ENCODE data around the gene NEIL3. TPM values are rescaled to one million over a fixed set of nuclear protein-coding genes. Genes with fewer than 3 reads are reported as not detected.
"Not testable (repeated sequence)": the region's sequence is repeated elsewhere in the genome, so short reads cannot be mapped to it uniquely, and the experiment has no call there.

The NEIL3 gene
- total RNA-seq, 1 experiment from 2014 or later = 4.6 TPM

DNA sequence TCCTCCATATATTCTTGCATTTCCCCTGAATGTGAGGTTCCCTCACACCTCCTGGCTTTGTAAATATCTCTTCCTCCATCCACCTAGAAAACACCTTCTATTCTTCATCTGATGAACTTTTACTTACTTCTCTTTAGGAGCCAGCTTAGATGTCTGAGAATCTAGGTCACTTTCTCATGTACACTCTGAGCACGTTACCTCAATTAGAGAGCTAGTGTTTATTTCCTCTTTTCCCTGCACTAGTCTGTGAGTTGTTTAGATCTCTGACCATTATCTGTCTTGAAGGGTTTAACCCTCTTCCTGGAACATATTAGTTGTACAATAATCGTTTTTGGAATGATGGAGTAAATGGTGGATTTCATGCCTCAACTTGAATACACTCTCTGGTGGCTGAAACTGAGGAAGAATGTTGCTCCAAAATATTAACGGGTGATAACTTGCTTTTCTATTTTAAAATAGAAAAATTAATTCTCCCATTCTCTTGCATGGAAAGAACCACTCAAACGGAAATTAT, 8.5 kb upstream of the NEIL3 start:
- DNase-seq (ENCODE audit: low spot score) = no peak

DNA sequence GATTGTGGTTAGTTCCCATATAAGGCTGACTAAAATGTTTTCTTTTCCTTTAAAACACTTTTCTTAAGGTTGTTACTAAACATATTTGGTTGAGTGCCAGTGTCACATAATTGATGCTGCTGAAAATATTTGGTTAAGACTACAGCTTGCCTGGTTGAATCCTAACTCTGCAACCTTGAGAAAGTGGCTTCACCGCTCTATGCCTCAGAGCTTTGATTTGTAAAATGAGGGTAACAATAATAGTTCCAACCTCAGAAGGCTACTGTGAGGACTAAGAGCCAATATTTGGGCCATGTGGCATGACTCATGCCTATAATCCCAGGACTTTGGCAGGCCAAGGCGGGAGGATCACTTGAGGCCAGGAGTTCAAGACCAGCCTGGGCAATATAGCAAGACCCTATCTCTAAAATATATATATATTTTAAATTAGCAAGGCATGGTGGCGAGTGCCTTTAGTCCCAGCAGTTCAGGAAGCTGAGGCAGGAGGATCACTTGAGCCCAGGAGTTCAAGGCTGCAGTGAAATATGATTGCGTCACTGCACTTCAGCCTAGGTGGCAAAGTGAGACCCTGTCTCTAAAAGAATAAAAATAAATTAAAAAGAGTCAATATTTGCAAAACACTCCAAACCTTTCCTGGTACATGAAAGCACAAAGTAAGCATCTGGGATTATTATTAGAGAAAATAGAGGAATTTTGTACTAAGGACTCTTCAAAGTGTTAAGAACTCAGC, 7.1 kb upstream of the NEIL3 start:
- no peak for DNase-seq (ENCODE audit: low spot score)

DNA sequence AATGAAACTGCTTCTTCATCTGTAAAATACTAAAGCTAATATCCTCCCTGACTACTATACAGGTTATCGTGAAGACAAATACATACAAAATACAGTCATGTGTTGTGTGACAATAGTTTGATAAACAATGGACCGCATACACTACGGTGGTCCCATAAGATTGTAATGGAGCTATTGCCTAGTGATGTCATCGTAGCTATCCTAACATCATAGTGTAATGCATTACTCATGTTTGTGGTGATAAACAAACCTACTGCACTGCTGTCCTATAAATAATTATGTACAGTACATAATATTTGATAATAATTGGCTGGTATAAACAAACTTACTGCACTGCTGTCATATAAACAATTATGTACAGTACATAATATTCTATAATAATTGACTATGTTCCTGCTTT, 5.6 kb upstream of the NEIL3 start:
- DNase-seq (ENCODE audit: low spot score) = no peak

DNA sequence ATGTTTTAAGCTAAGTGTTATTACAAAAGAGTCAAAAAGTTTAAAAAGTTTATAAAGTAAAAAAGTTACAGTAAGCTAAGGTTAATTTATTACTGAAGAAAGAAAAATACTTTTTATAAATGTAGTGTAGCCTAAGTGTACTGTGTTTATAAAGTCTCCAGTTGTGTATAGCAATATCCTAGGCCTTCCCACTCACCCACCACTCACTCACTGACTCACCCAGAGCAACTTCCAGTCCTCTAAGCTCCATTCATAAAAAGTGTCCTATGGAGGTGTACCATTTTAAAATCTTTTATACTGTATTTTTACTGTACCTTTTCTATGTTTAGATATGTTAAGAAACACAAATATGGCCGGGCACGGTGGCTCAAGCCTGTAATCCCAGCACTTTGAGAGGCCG, 4.8 kb upstream of the NEIL3 start:
- DNase-seq (ENCODE audit: low spot score) = not testable (repeated sequence)

GRCh38 chr4:177308125-177308524, 1.5 kb upstream of the NEIL3 start:
- no peak for DNase-seq (ENCODE audit: low spot score)

- DNase-seq (ENCODE audit: low spot score) = no peak
Measured at GRCh38 chr4:177308847-177309521, 690 bp upstream of the NEIL3 start.

- DNase-seq (ENCODE audit: low spot score) = no peak
Measured at GRCh38 chr4:177311589-177311988, 1.9 kb downstream of the NEIL3 start.

DNA sequence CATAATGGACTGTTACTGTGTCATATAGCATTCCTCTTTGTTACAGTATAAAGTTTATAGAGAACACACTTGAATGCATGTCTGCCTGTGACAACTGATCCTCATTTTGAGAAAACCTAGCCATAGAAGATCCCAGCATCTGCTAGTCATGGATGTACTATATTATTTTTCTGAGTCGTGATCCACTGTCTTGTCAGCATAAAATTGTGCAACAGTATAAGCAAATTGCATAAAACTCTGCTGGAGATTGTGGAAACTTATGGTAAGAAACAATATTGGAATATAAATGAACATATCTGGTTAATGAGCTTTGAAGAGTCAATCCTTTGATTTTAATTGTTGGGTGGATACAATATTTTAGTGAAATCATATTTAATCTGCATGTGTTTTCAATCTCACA, 3.6 kb downstream of the NEIL3 start:
- no peak for DNase-seq (ENCODE audit: low spot score)

GRCh38 chr4:177315767-177316464, 6.2 kb downstream of the NEIL3 start:
- no peak for DNase-seq (ENCODE audit: low spot score)

- DNase-seq (ENCODE audit: low spot score) = no peak
Measured at GRCh38 chr4:177320721-177321120, 11.0 kb downstream of the NEIL3 start.

- DNase-seq (ENCODE audit: low spot score) = no peak
Measured at GRCh38 chr4:177321647-177322046, 12.0 kb downstream of the NEIL3 start.

DNA sequence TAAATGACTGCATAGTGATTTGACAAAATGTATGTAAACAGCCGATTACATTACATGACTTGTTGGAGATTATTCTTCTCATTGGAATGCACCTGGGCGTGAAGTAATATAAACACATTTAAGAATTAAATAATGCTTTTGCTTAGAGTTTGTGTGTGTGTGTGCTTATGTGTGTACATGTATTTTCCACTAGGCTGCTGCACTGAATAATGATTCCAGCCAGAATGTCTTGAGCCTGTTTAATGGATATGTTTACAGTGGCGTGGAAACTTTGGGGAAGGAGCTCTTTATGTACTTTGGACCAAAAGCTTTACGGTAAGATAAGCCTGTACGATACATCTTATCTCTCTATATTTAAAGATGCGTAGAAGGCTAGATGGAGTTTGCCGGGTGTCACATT, 12.6 kb downstream of the NEIL3 start:
- DNase-seq (ENCODE audit: low spot score) = no peak

GRCh38 chr4:177322881-177323280, 13.2 kb downstream of the NEIL3 start:
- no peak for DNase-seq (ENCODE audit: low spot score)

DNA sequence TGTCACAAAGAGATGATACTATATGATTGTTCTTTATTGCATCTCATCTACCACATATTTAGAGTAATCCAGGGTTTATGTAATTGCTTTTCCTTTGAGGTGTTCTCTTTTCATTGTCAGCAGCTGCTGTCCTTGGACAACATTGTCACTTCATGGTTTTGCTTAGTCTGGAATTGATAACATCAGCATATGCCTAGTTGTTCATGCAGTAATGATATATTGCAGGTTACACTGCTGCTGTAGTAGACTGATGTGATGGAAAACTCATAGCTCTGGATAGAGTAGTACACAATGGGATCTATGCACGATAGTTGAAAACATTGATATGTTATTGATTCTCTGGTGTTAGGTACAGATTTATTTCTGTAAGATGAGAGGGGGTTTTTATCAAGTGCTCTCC, 13.7 kb downstream of the NEIL3 start:
- no peak for DNase-seq (ENCODE audit: low spot score)

DNA sequence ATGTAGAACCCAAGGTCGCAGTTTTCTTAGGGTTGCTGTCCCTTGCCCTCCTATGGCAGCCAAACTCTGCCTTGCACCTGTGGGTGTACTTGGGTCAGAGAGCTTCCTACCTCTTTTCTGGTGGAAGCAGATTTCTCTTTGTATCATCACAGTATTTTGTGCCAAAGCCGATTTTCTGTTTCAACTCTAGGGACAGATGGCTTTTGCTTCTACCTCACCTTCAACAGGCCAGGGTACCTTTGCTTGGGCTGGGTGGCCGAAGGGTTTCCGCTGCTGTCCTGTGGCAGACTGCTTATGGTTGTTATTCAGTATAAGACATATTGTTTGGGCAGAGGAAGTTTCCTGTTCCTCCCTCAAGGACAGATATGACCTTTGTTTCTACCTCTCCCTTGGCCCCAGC, 22.4 kb downstream of the NEIL3 start:
- DNase-seq (ENCODE audit: low spot score) = no peak

GRCh38 chr4:177339477-177340374, 30.1 kb downstream of the NEIL3 start:
- DNase-seq (ENCODE audit: low spot score) = peak; percentile 39

DNA sequence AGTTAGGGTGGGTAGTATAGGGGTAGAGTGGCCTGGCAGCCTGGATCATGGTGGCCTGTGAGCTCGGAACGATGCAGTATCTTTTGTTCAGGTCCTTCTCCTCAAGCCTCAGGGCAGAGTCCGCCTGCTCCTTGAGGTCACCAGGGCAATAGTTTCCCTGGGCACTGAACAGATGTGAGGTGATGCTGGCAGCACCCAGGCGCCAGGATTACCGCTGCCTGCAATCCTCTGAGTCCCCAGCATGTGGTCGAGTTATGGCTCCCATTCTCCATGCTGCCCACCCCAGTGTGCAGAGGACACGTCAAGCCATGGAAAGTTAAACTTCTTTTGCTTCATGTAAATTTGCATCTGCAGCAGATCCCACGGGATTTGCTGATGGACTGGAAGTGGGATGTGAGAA, 38.7 kb downstream of the NEIL3 start:
- DNase-seq (ENCODE audit: low spot score) = no peak

- no peak for DNase-seq (ENCODE audit: low spot score)
Measured at GRCh38 chr4:177349191-177349590, 39.5 kb downstream of the NEIL3 start.

DNA sequence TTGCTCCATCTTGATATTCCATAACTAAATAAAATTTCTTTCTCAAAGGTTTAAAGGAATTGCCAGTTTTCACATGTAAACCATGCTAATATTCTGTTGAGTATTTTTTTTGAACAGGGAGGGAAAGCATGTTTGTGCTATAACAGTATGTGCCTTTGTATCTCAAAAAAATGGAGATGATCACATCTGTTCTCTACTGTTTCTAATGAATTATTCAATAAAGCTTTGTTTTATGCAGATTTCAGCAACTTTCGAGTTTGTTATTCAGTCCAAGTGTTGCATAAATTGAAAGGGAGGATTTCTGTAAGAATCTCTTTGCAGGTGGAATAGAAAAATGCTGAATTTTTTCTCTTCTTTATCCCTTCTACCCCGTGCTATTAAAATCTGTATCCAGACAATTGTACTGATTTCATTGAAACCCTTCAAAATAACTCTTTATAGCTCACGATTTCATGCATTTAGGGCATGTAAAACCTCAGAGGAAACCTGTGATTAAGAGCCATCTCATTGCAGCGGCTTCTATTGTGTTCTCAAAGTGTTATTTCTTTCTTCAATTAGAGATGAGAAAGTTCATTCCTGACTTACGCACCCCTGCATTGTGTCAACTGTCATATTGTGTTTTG, 42.1 kb downstream of the NEIL3 start:
- no peak for DNase-seq (ENCODE audit: low spot score)

DNA sequence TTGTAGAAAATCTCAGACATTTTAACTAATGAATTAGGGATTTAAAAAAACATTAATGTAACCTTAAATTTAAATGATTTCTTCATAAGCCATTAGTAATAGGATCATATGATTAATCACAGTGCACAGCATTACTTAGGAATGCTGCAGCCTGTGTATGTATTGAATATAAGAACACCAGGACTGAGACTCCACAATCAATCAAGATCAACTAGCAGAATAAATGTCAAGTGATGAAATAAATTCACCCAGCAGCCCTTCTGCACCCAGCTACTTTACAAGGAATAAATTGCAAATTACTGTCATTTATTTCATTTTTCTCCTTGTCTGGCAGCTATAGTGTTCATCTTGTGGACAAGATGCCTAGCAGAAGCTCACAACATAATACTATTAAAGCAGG, 46.5 kb downstream of the NEIL3 start:
- DNase-seq (ENCODE audit: low spot score) = no peak

GRCh38 chr4:177356921-177357320, 47.2 kb downstream of the NEIL3 start:
- no peak for DNase-seq (ENCODE audit: low spot score)

Data from HT-29 (cell line).